PFSK-1 (cell line): Measurements from ENCODE around the gene NTRK1.

Experiments
- FOXP2 ChIP-seq: optimal IDR thresholded peaks from 2 replicates; pipeline ENCODE3; 2011; ENCODE audit warnings: borderline replicate concordance, control low read depth, inconsistent platforms; ENCODE audit not compliant: insufficient read depth; ENCODE audit errors: extremely low read length, extremely low read depth
- POLR2AphosphoS5 ChIP-seq: IDR thresholded peaks from 2 replicates; pipeline ENCODE4 v1.6.1; 2012; ENCODE audit warnings: low read depth, mild to moderate bottlenecking, control low read depth, low read length, moderate library complexity
- SIN3A ChIP-seq: IDR thresholded peaks from 2 replicates; pipeline ENCODE4 v1.6.1; 2012; ENCODE audit warnings: mild to moderate bottlenecking, low read length, moderate library complexity, borderline replicate concordance; ENCODE audit not compliant: insufficient read depth
- TAF1 ChIP-seq: IDR thresholded peaks from 2 replicates; pipeline ENCODE4 v1.6.1; 2012; ENCODE audit warnings: low read length, control low read depth, borderline replicate concordance; ENCODE audit not compliant: insufficient read depth
- TF ChIP-seq, protein P1 (sequence below), 2 experiments: IDR thresholded peaks; 2 replicates each; pipeline versions ENCODE4 v1.6.1 to v1.8.0; 2011 to 2012; ENCODE audit warnings: low read depth in 2 of 2, low read length in 2 of 2, control low read depth in 1 of 2, inconsistent platforms in 1 of 2, mild to moderate bottlenecking in 1 of 2, moderate library complexity in 1 of 2; ENCODE audit not compliant: insufficient read depth in 1 of 2

The NTRK1 gene

GRCh38 chr1:156821801-156822200 lies 38.9 kb upstream of the NTRK1 start:
- TF ChIP-seq SIN3A, result no peak
- no peak for TF ChIP-seq POLR2AphosphoS5
- TF ChIP-seq, protein P1, sequence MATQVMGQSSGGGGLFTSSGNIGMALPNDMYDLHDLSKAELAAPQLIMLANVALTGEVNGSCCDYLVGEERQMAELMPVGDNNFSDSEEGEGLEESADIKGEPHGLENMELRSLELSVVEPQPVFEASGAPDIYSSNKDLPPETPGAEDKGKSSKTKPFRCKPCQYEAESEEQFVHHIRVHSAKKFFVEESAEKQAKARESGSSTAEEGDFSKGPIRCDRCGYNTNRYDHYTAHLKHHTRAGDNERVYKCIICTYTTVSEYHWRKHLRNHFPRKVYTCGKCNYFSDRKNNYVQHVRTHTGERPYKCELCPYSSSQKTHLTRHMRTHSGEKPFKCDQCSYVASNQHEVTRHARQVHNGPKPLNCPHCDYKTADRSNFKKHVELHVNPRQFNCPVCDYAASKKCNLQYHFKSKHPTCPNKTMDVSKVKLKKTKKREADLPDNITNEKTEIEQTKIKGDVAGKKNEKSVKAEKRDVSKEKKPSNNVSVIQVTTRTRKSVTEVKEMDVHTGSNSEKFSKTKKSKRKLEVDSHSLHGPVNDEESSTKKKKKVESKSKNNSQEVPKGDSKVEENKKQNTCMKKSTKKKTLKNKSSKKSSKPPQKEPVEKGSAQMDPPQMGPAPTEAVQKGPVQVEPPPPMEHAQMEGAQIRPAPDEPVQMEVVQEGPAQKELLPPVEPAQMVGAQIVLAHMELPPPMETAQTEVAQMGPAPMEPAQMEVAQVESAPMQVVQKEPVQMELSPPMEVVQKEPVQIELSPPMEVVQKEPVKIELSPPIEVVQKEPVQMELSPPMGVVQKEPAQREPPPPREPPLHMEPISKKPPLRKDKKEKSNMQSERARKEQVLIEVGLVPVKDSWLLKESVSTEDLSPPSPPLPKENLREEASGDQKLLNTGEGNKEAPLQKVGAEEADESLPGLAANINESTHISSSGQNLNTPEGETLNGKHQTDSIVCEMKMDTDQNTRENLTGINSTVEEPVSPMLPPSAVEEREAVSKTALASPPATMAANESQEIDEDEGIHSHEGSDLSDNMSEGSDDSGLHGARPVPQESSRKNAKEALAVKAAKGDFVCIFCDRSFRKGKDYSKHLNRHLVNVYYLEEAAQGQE (IDR thresholded peaks at IDR 0.05; ENCODE audit: insufficient read depth in 1 of 2, low read depth in 2 of 2, low read length in 2 of 2), result no peak
- no peak for TF ChIP-seq TAF1
- no peak for TF ChIP-seq FOXP2

GRCh38 chr1:156822680-156823079 lies 38.0 kb upstream of the NTRK1 start:
- TF ChIP-seq SIN3A, result no peak
- TF ChIP-seq FOXP2, result no peak
- no peak for TF ChIP-seq POLR2AphosphoS5
- TF ChIP-seq, protein P1 (IDR thresholded peaks at IDR 0.05; ENCODE audit: insufficient read depth in 1 of 2, low read depth in 2 of 2, low read length in 2 of 2), result no peak
- TF ChIP-seq TAF1, result no peak

- TF ChIP-seq SIN3A (no peak), TAF1 (no peak), FOXP2 (no peak), POLR2AphosphoS5 (no peak)
- TF ChIP-seq, protein P1 (IDR thresholded peaks at IDR 0.05; ENCODE audit: insufficient read depth in 1 of 2, low read depth in 2 of 2, low read length in 2 of 2), result no peak
Measured at GRCh38 chr1:156823210-156823790, 37.4 kb upstream of the NTRK1 start.

GRCh38 chr1:156826630-156827029 lies 34.0 kb upstream of the NTRK1 start:
- TF ChIP-seq TAF1, result no peak
- TF ChIP-seq POLR2AphosphoS5, result no peak
- TF ChIP-seq SIN3A, result no peak
- TF ChIP-seq, protein P1 (IDR thresholded peaks at IDR 0.05; ENCODE audit: insufficient read depth in 1 of 2, low read depth in 2 of 2, low read length in 2 of 2), result no peak
- TF ChIP-seq FOXP2, result no peak
